ENCODE measurements around the gene CDON.

The CDON gene

GRCh38 chr11:125942771-125943428, 119.8 kb downstream of the CDON start:
- no peak for DNase-seq

DNA sequence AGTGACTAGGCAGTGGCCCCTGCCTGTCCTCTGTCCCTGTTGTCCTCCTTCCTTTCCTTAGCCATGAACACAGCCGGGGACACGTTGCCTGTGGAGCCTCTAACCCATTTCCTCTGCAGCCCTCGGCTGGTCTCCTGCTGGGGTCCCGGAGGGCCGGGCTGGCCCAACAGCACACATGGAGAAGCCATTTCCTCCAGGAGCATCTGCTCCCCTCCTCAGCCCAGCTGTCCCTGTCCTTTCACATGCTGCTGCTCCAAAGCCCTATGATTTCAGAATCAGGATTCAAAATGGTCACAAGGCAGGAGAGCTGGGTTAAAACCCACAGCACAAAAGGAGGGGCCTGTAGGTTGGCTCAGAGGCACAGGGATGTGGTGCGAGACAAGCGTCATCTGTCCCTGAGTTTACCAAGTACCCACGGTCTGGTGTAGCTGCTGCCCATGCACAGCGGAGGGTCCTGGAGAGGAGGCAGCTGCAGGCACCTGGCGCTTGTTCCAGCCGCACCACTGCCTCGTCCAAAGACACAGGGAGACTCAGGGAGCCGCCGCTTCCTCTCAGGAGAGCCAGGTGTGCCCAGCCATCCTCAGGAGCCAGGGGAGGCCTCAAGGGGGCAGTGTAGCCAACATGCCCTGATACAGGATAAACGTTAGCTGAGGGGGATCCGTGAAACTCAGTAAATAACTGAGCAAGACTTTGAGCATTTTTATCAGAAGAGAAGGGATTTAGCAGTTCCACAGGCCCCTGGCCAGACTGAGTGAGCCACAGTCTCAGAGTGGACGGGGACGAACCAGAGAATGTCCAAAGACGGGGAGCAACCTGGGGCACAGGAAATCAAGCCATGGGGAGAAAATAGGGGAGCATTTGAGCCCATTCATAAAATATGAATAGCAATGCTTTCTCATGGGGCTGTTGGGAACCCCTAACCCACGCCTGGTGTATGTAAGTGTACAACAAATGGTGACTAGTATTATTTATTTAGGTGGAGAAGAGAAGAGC, 120.8 kb downstream of the CDON start:
- DNase-seq, result peak; percentile 1 to 25 (median 12)

GRCh38 chr11:125941267-125941618, 121.4 kb downstream of the CDON start:
- no peak for DNase-seq

DNA sequence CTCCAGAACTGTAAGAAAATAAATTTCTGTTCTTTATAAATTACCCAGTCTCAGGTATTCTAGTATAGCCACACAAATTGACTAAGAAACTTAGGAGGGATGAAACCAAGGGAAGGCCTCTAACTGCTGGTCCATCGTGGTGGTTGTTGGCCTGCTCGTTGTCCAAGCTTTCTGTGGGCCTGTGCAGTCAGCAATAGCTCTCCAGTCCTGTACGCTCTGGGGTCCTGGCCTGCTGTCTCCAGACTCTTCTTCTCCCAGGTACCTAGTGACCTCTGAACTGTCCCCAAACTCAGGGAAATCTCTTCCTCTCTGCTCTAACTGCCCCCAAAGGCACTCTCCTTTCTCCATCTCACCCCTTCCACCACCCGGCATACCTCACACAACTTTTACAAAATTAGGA, 122.5 kb downstream of the CDON start:
- DNase-seq, result no peak

DNA sequence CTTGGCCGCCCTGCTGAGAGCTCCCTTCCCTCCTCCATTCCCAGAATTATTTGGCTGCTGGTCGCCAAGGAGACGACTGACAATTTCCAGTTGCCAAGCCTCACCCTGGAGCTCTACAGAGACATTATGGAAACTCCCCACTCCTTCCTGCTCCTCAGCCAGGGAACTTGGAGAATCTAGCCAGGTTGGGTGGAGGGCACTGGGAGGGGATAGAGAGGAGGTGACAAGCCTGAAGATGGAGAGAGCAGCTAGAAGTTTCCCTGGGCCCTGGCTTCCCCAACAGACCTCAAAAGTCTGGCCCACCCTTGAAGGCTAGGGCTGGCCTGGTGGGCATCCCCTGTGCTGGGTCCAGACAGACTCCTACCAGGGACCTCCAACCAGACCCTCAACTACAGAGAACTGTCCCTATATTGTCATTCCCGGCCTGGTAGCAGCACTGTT, 123.6 kb downstream of the CDON start:
- no peak for DNase-seq

GRCh38 chr11:125938418-125938817, 124.2 kb downstream of the CDON start:
- no peak for DNase-seq

- no peak for DNase-seq
These were observed 127.0 kb downstream of the CDON start for GRCh38 chr11:125935618-125936199.

DNA sequence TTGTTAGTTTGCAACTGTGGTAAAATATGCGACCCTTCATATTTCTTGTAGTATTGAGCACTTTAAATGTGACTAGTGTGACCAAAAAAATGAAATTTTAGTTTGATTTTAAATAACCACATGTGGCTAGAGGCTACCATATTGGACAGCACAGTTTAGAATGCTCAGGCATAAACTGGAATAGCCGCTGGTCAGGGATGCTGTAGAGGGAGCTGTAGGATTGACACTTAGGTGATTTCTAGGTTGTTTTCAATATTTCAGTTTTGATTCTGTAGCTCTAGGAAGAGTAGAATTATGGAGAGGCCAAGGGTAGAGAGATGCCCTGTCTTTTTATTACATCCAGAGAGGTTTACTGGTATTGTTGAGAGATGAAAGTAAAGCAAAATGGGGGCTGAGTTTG, 127.6 kb downstream of the CDON start:
- DNase-seq, result no peak

DNA sequence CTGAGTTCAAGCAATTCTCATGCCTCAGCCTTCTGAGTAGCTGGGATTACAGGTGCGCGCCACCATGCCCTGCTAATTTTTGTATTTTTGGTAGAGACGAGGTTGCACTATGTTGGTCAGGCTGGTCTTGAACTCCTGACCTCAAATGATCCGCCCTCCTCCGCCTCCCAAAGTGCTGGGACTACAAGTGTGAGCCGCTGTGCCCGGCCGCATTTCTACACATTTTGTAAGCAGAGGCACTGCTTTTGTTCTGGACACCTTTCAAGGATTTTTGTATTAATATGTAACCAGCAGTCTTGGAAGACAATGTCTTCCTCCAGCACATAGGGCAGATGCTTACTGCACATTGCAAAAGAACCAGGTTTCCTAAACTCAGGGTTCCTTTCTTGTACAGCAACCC, 128.2 kb downstream of the CDON start:
- DNase-seq, result no peak

- no peak for DNase-seq
These were observed 129.4 kb downstream of the CDON start for GRCh38 chr11:125933030-125933813.

DNA sequence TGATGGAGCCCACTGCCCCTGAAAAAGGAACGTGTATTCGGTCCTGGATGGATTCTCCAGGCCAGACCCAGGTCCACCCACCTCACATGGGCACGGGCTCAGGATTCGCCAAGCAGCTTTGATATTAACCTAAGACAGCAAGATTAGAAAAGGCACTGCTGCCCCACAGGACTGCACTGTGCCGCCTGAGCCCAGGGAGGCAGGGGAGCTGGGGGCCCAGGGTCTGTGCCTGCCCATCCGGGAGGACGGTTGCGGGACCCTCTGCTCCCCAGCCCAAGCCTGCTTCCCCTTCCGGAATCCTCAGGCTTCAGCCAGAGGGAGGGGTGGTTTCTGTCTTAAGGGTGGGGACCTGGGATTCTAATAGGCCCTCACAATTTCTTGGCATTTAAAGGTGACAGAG, 130.4 kb downstream of the CDON start:
- no peak for DNase-seq

DNA sequence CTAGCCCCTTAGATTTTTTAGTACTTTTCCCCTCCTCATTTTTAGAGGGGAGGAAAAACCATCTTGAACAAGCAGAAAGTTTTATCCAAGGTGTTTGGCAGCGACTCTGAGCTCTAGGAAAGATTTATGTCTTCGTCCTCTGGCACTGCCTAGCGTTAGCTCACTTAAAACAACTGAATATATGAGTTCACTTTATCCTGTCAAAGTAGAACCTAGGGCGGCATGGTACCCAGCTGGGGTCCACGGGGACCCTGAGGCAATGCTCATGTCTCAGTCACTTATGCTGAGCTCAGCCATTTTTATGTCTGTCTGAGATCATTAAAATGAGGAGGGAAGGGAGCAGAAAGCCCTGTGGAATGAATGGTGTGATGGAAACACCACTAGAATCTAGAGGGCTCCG, 131.0 kb downstream of the CDON start:
- DNase-seq, result no peak

- no peak for DNase-seq
These were observed 131.6 kb downstream of the CDON start for GRCh38 chr11:125931116-125931515.

GRCh38 chr11:125930076-125930450, 132.6 kb downstream of the CDON start:
- no peak for DNase-seq

DNA sequence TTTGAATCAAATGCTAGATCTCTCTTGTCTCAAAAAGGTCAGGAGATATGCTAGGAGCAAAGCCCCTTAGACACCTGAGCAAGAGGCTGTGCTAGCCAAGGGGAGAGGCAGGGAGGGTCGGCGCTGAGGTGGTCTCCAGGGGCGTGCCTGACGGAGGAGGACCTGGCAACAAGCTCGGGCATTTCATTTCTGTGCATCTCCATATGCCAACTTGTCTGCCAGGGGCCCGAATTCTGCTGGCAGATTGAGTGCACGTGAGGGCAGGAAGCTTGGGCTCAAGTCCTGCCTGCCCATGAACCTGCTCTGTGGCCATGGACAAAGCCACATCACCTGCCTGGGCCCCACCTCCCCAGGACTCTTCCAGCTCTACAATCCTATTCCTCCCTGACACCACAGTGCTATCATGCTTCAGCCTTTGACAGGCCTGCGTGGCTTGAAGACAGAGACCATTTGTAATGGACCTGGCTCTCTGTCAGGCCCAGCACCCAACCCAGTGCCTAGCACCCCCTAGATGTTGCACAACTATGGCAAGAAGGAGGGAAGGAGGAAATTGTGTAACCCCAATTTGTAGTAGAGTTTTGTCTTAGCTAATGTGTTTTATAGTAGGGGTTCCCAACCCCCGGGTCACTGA, 133.1 kb downstream of the CDON start:
- DNase-seq, result peak in 1 of 4 experiments; percentile 4

GRCh38 chr11:125926682-125927081, 136.0 kb downstream of the CDON start:
- DNase-seq, result no peak

DNA sequence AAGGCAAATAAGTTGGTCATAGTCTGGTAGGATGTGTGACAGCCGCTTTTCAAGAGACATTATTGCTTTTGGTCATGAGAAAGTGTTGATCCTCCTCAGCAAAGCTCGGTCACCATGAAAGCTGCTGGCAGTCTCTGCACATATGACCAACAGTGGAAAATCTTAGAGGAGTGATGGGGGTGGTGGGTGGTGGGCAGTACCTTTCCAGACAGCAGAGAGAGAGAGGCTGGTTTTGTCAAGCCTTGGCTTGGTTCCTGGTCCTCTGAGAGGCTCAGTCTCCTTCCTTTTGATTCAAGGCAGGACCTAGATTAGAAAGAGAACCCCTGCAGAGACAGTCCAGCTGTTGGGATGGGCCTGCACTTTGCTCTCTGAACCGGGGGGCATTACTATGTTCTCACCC, 136.9 kb downstream of the CDON start:
- DNase-seq, result no peak

DNA sequence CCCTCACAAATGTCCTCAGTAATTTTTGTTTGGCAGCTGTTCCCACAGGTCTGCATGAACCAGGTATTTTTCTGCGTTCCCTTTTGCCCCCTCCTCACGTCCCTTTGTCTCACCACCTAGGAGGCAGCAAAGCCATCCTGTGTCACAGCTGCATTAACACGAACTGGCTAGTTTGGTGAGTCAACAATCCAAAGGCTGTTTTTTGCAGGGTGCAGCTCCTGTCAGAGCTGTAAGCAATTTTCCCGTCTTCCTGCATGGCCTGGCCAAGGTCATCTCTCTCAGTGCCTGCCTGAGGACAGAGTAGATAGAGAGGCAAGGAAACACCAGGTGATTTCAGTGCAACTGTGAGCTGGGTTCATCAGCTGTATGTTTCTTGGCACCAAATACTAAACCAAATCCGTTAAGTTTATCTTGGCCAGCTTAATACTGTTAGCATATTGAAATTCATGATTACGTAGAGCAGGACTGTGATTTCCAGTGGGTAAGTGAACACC, 137.4 kb downstream of the CDON start:
- DNase-seq, result no peak

DNA sequence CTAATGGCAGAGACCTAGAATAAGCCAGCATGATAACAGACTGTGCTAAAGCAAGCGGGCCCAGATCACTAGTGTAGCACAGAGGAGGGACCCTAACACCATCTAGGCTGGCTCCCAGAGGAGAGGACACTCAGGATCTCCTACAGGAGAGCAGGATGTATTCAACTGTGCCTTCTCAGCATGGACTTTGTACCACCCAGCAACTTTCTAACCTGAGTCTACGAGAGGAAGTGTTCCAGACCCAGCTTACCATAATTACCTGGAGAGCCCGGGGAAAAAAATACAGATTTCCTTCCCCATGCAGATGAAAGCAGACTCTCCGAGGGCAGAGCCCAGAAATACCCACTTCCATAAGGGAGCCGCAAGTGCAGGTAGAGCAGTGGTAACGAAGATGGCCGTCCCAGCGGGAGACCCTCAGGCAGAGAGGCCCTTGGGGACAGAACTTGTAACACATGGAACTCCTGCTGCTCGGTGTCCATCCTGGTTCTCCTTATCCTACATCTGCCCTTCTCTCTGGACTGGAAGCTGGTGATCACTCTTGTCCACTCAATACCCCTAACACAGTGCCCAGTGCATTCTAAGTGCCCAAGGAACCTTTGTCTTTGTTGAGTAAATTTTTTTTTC, 138.2 kb downstream of the CDON start:
- no peak for DNase-seq

- DNase-seq, result no peak
These were observed 139.0 kb downstream of the CDON start for GRCh38 chr11:125923633-125924032.

DNA sequence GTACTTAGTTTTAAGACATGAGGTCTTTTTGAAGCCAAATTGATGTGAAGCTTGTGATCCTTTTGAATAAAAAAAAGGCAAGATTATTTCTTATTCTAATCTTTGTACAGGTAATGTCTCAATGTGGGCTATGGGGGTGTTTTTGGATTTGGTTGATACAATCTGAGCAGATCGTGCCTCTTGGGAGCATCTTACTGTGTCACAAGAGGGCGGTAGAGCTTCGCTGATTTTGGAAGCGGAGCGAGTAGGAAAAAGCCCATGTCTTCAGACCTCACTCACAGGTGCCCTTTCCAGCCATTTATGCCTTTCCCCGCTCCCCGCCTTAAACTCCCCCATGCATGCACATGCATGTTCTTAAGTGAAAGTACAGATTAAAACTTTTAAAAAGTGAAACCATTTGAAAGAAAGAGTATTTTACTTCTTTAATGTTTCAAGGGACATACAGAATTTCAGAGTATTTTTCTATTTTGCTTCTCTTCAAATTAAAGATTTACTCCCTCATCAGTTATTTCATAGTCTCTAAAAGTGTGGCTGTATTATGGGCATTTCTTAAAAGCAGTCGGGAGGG, 139.6 kb downstream of the CDON start:
- peak; percentile 67 to 81 (median 74) for DNase-seq

All from suppressor macrophage (primary cell).